ENCODE results near the gene RIC1.

DNA sequence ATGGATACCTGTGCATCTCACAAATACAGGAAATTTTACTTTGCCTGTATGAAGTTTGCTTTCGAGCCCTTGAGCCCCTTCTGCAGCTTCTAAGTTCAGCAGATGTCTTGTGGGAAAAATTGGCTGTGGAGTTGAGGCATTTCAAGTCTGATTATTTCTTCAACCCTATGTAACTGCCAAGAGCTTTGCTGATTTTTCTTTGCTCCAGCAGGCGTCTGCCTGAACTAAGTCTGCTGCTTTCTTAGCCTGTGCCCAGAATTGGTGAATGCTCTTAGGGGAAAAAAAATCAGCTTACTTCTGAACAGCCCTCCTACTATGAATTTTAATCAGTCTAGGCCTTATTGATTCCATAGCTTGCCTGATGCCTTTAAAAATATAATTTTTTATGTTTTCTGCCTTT lies 41.2 kb downstream of the RIC1 start:
- TF ChIP-seq CTCF (conservative IDR thresholded peaks at IDR 0.05) (no peak), EZH2 (IDR thresholded peaks at IDR 0.05; ENCODE audit: low read depth) (no peak)
